Psoas muscle (tissue), 8 donors: ENCODE measurements around the gene GALNTL6. TPM values are rescaled to one million over a fixed set of nuclear protein-coding genes. Genes with fewer than 3 reads are reported as not detected.
"Not testable (repeated sequence)": the region's sequence is repeated elsewhere in the genome, so short reads cannot be mapped to it uniquely, and the experiment has no call there.

Experiments
- ATAC-seq, 4 donors: fragments of 200-7000 bp; cut with Tn5 transposase; one replicate each; pipeline ENCODE4 v1.9.1; 2020; ENCODE audit warnings: moderate library complexity in 3 of 4, mild to moderate bottlenecking in 2 of 4
- DNase-seq, 2 donors: peaks; one replicate each; pipeline ENCODE4 v3.0.0-alpha.2; 2020
- H3K27ac ChIP-seq: fragments of 200-600 bp; one replicate; pipeline ENCODE4 v1.8.0; 2022
- H3K27me3 ChIP-seq, 3 donors: fragments of 200-600 bp in 1 of 3; one replicate each; pipeline versions ENCODE4 v1.6.1 to v1.8.0; 2013 to 2022; ENCODE audit warnings: low read length in 2 of 3, mild to moderate bottlenecking in 2 of 3, moderate library complexity in 1 of 3; ENCODE audit not compliant: insufficient read depth in 3 of 3
- H3K36me3 ChIP-seq, 2 donors: fragments of 200-600 bp in 1 of 2; one replicate each; pipeline versions ENCODE4 v1.6.1 to v1.8.0; 2013 to 2022; ENCODE audit warnings: low read depth in 1 of 2, mild to moderate bottlenecking in 1 of 2, moderate library complexity in 1 of 2; ENCODE audit not compliant: insufficient read depth in 1 of 2
- H3K4me1 ChIP-seq: fragments of 200-600 bp; one replicate; pipeline ENCODE4 v1.8.0; 2022
- H3K4me3 ChIP-seq: fragments of 200-600 bp; one replicate; pipeline ENCODE4 v1.8.0; 2022; ENCODE audit warnings: mild to moderate bottlenecking
- H3K9me3 ChIP-seq: fragments of 200-600 bp; one replicate; pipeline ENCODE4 v1.8.0; 2022
- CTCF ChIP-seq: fragments of 200-600 bp; IDR thresholded peaks from one replicate; pipeline ENCODE4 v1.8.0; 2022; ENCODE audit warnings: antibody characterized with exemption
- WGBS, 3 donors: extraction: QIAGEN DNeasy Blood & Tissue Kit; methylation state at CpG; one replicate each; pipeline versions ENCODE4 v1.1.6 to v1.1.7; 2013; 5-methylcytosine and 5-hydroxymethylcytosine counted together
- intact Hi-C, 2 donors: fragments of 100-400 bp; cut with DNase I; formaldehyde crosslinking; loops; one replicate each; pipeline versions ENCODE4 v1.11.0 to v1.14.2; 2022
- polyA plus RNA-seq, 3 donors: library from polyadenylated mRNA; stranded (reverse); fragments of 200-250 nt; gene quantifications; one replicate each; pipeline ENCODE4 v1.2.3, GENCODE V29; 2013
- total RNA-seq, 4 donors: library from RNA; stranded (reverse); fragmentation: NEBNext Ultra II Directional in 2 of 4; extraction: Animal tissue kit (Norgen Biotek cat#: 25700) in 2 of 4; gene quantifications; one replicate each; pipeline versions ENCODE4 v1.2.1 to v1.2.4, GENCODE V29; 2021 to 2023
- donor health status: healthy with polysubstance abuse.
- donor health status: DM: no; HTN: no; CAD: no; lungs with moderate emphysema.
- donor health status: Bipolar disorder and iron deficiency.
- donor health status: healthy.
- donor health status: DM: yes; HTN: yes; CAD: no.
- donor health status: DM: no; HTN: no; CAD: no.
- donor health status: DM: no; HTN: no; CAD: no.
- donor health status: DM: yes; HTN: yes; CAD: no.

GALNTL6 gene
- total and polyA plus RNA-seq, 7 donors = 0.01 to 0.91 (median 0.21) TPM; not detected in 3

GRCh38 chr4:172950990-172951389 is 1137.8 kb downstream of the GALNTL6 start:
- TF ChIP-seq CTCF = no peak
- intact Hi-C loops = no loop called here
- Histone ChIP-seq H3K27ac (no peak overlapping the region), H3K4me3 (no peak overlapping the region), H3K36me3 (no peaks in the 10 kb centered on the region), H3K9me3 (no peaks in the 10 kb centered on the region), H3K27me3 (no peaks in the 10 kb centered on the region), H3K4me1 (peaks cover 14% of the 10 kb centered on the region)
- WGBS, 3 donors = 37 to 53% (median 39%) methylated on average over 2 of the region's 2 CpGs
- DNase-seq (no peak), ATAC-seq (peak; percentile 44 to 84 (median 74))

DNA sequence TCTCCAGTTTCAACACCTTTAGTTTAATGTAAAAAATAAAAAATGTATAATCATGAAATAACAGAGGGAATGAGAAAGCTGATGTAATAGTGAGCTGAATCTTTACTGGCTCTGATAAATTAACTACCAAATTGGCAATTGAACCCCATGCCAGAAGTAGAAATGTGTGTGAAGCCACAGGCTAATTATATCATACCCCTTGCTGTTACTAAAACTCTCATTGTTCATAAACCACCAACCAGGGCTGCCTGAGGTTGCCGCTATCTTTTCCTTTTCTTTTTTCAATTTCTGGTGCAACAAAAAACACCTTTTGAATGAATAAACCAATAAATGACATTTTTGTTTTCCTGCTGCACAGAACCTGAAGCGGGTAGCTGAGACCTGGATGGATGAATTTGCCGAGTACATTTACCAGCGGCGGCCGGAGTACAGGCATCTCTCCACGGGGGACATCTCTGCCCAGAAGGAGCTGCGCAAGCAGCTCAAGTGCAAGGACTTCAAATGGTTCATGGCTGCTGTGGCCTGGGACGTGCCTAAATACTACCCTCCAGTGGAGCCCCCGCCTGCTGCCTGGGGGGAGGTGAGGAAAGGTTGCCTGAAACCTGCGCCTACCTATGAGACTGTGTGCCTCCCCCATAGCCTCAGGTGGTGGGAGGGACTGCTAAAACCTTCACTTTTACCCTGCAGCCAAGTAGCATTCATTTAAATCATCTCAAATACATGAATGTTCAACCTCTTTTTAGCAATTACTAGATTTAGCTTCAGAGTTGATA is 1138.7 kb downstream of the GALNTL6 start:
- Histone ChIP-seq H3K9me3 (no peaks in the 10 kb centered on the region), H3K27me3 (no peaks in the 10 kb centered on the region), H3K27ac (no peak overlapping the region), H3K4me1 (peaks cover 14% of the 10 kb centered on the region), H3K36me3 (no peaks in the 10 kb centered on the region), H3K4me3 (no peak overlapping the region)
- 89 to 95% (median 94%) methylated on average over 11 of the region's 11 CpGs for WGBS, 3 donors
- intact Hi-C loops = no loop called here
- no peak for DNase-seq
- TF ChIP-seq CTCF = no peak
- no peak for ATAC-seq

- Histone ChIP-seq H3K9me3 (no peaks in the 10 kb centered on the region), H3K27ac (no peak overlapping the region), H3K27me3 (no peaks in the 10 kb centered on the region), H3K4me1 (peaks cover 14% of the 10 kb centered on the region), H3K4me3 (no peak overlapping the region), H3K36me3 (no peaks in the 10 kb centered on the region)
- intact Hi-C loops = no loop called here
- 57 to 62% (median 60%) methylated on average over 5 of the region's 5 CpGs for whole genome bisulfite sequencing, 3 donors
- TF ChIP-seq CTCF = no peak
- DNase-seq (no peak), ATAC-seq (no peak)
Measured at GRCh38 chr4:172953896-172954568, 1140.8 kb downstream of the GALNTL6 start.

DNA sequence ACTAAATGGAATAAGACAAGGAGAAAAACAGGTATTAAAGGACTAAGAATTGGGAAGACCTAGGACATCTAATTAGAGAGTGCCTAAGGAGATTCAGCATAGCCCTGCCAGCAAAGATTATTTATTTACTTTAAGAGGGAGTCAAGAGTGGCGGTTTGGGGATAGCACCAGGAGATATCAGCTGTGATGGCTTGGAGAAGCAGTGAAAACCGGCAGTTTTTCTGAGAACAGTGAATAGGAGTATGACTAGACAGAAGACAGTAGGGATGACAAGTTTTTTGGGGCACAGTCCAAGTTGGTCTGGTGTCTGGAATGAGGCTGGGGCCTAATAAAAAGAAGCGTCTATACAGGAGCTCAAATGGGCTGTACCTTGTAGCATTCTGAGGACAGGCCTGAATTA is 1143.1 kb downstream of the GALNTL6 start:
- 84 to 95% (median 88%) methylated on average over 3 of the region's 3 CpGs for WGBS, 3 donors
- H3K36me3 ChIP-seq, H3K27ac ChIP-seq, H3K4me3 ChIP-seq, DNase-seq, H3K4me1 ChIP-seq, intact Hi-C loops, H3K27me3 ChIP-seq, H3K9me3 ChIP-seq, ATAC-seq: not testable (repeated sequence)

DNA sequence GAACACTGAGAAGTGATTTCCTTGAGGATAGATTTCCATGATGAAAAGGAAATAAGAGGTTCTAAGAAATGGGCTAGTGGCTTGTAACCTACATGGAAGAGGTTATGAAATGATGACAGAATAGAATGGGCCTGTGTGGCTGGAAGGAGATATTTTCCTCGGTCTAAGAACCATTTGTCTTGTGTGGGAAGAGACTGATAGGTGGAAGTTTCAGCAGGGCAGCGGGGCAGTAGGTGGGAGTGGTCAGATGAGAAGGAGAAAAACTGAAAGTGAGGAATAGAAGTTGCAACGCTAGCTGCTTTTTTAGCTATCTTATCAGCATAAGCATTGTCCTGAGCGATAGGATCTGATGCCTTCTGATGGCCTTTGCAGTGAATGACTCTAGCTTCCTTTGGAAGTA is 1144.0 kb downstream of the GALNTL6 start:
- no peaks in the 10 kb centered on the region for H3K36me3 ChIP-seq
- H3K9me3 ChIP-seq = no peaks in the 10 kb centered on the region
- 91 to 93% (median 93%) methylated on average over 4 of the region's 4 CpGs for WGBS, 3 donors
- H3K4me1 ChIP-seq = no peaks in the 10 kb centered on the region
- DNase-seq = no peak
- no peaks in the 10 kb centered on the region for H3K27me3 ChIP-seq
- intact Hi-C loops = no loop called here
- no peak overlapping the region for H3K4me3 ChIP-seq
- no peak overlapping the region for H3K27ac ChIP-seq
- no peak for TF ChIP-seq CTCF
- ATAC-seq = no peak
